LNCaP clone FGC (cell line): ENCODE results near the gene MAVS.
A peak's percentile ranks its signal among the peaks of the same experiment; 100 is the strongest.
"Not testable (repeated sequence)": the region's sequence is repeated elsewhere in the genome, so short reads cannot be mapped to it uniquely, and the experiment has no call there.

ENCODE experiments used
- DNase-seq: peaks from one replicate; pipeline ENCODE4 v3.0.0-alpha.2; 2011; ENCODE audit warnings: low read depth
- H3K4me3 ChIP-seq: 2 replicates; pipeline ENCODE4 v1.5.1; 2011; ENCODE audit warnings: mild to moderate bottlenecking, low read depth, low read length, control low read depth
- TF ChIP-seq, protein P1 (sequence below): IDR thresholded peaks from 2 replicates; pipeline ENCODE4 v1.5.1; 2012; ENCODE audit warnings: mild to moderate bottlenecking; ENCODE audit not compliant: control insufficient read depth, insufficient read depth; ENCODE audit errors: extremely low read depth

MAVS gene

DNA sequence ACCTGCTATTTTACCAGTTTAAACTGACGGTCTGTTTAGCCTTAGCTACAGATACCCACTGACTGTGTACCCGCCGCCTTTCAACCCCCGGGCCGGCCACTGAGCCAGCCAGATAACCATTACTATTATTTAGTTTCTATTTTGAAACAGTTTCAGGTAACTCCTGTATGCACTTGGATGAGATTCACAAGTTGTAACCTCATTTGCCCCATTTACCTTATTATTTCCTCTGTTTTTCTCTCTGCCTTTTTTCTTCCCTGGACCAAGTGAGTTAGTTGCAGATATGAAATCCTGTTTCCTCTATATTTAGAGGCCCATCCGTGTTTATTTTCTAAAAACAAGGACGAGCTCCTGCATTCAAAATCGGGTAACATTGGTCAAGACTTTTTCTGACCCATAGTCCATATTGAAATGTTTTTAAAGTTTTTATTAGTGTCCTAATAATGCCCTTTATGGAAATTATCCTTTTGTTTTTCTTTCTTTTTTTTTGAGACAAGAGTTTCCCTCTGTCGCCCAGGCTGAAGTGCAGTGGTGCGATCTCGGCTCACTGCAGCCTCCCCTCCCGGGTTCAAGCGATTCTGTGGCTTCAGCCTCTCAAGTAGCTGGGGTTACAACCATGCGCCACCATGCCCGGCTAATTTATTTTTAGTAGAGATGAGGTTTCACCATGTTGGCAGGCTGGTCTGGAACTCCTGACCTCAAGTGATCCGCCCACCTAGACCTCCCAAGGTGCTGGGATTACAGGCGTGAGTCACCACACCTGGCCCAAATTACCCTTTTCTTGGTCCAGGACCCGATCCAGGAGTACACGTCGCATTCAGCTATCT lies 25.5 kb upstream of the MAVS start:
- DNase-seq: no peak
- TF ChIP-seq, protein P1, sequence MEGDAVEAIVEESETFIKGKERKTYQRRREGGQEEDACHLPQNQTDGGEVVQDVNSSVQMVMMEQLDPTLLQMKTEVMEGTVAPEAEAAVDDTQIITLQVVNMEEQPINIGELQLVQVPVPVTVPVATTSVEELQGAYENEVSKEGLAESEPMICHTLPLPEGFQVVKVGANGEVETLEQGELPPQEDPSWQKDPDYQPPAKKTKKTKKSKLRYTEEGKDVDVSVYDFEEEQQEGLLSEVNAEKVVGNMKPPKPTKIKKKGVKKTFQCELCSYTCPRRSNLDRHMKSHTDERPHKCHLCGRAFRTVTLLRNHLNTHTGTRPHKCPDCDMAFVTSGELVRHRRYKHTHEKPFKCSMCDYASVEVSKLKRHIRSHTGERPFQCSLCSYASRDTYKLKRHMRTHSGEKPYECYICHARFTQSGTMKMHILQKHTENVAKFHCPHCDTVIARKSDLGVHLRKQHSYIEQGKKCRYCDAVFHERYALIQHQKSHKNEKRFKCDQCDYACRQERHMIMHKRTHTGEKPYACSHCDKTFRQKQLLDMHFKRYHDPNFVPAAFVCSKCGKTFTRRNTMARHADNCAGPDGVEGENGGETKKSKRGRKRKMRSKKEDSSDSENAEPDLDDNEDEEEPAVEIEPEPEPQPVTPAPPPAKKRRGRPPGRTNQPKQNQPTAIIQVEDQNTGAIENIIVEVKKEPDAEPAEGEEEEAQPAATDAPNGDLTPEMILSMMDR: no peak
- H3K4me3 ChIP-seq: peak overlapping the region; percentile 59

GRCh38 chr20:3821996-3822395 lies 24.6 kb upstream of the MAVS start:
- DNase-seq: no peak
- TF ChIP-seq, protein P1: no peak
- H3K4me3 ChIP-seq: peak overlapping the region; percentile 59; the same call in 1 of the 2 replicates

- TF ChIP-seq, protein P1: no peak
- H3K4me3 ChIP-seq: no peak overlapping the region
- no peak for DNase-seq
Measured at GRCh38 chr20:3823881-3824280, 22.8 kb upstream of the MAVS start.

DNA sequence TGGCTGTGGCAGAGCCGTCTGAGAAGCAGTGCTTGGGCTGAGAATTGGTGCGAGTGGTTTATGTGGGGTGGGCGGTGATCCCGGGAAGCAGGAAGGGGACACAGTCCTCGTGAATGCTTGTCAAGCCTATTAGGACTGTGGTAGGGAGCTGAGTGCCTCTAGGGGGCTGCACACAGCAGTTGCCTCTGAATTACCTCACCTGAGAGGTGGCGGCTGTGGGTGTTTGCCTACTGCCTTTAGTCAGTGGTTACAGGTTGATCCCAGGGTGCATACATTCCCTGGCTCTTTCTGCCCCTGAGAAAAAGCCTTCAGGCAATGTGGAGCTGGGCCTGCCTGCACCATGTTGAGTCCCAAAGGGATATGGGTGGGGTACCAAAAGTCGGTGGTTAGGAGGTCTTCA lies 21.1 kb upstream of the MAVS start:
- DNase-seq: no peak
- H3K4me3 ChIP-seq: no peak overlapping the region
- TF ChIP-seq, protein P1: no peak

- no peak for DNase-seq
- no peak overlapping the region for H3K4me3 ChIP-seq
- TF ChIP-seq, protein P1: no peak
Measured at GRCh38 chr20:3826420-3826819, 20.2 kb upstream of the MAVS start.

DNA sequence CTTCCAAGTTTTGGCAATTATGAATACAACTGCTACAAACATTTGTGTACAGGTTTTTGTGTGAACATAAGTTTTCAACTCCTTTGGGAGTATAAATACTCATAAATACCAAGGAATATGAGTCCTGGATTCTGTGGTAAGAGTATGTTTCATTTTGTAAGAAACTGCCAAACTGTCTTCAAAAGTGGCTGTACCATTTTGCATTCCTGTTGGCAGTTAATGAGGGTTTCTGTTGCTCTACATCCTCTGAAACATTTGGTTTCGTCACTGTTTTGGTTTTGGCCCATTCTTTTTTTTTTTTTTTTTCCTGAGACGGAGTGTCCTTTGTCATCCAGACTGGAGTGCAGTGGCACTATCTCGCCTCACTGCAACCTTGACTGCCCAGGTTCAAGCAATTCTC lies 17.8 kb upstream of the MAVS start:
- DNase-seq: no peak
- no peak overlapping the region for H3K4me3 ChIP-seq
- TF ChIP-seq, protein P1: no peak

DNA sequence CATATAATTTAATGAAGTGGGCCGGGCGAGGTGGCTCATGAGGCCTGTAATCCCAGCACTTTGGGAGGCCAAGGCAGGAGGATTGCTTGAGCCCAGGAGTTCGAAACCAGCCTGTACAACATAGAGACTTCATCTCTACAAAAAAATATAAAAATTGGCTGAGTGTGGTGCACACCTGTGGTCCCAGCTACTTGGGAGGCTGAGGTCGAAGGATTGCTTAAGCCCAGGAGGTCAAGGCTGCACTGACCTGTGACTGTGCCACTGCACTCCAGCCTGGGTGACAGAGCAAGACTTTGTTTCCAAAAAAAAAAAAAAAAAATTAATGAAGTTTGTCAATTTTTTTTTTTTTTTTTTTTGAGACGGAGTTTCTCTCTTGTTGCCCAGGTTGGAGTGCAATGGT lies 16.7 kb upstream of the MAVS start:
- not testable (repeated sequence) for DNase-seq, H3K4me3 ChIP-seq
